Astrocyte of the cerebellum (primary cell): ENCODE results near the gene SRD5A1.

Experiments
- DNase-seq: peaks from one replicate; pipeline ENCODE4 v3.0.0-alpha.2; 2011; ENCODE audit warnings: low read depth
- H3K4me3 ChIP-seq: 2 replicates; pipeline ENCODE4 v1.5.1; 2011; ENCODE audit warnings: mild to moderate bottlenecking, low read depth, low read length, moderate library complexity
- CTCF ChIP-seq: IDR thresholded peaks from 2 replicates; pipeline ENCODE4 v1.5.1; 2012; ENCODE audit warnings: low read length, low read depth, moderate library complexity, mild to moderate bottlenecking; ENCODE audit errors: missing control alignments
- in situ Hi-C: cut with HindIII; loops from 2 replicates; pipeline ENCODE4 v1.10.0; 2017; ENCODE audit warnings: low sequenced_read_pairs

SRD5A1 gene

GRCh38 chr5:6713274-6714225 lies 80.3 kb downstream of the SRD5A1 start, which contains the start of gene TENT4A:
TENT4A (plus strand) TSS chr5:6713432; CDS start chr5:6713984, 552 bp downstream.
- H3K4me3 ChIP-seq: peak within 1 kb of the TSS; percentile 73
- TF ChIP-seq CTCF: no peak
- DNase-seq: no peak
- in situ Hi-C loops: no loop called here

- peak overlapping the region; percentile 65 for H3K4me3 ChIP-seq
- TF ChIP-seq CTCF: no peak
- in situ Hi-C loops: no loop called here
- no peak for DNase-seq
Measured at GRCh38 chr5:6714226-6715041, 81.2 kb downstream of the SRD5A1 start.

- no peak for DNase-seq
- peak overlapping the region; percentile 65 for H3K4me3 ChIP-seq
- TF ChIP-seq CTCF: no peak
- in situ Hi-C loops: no loop called here
Measured at GRCh38 chr5:6715271-6715670, 82.0 kb downstream of the SRD5A1 start.

GRCh38 chr5:6715758-6716628 lies 82.8 kb downstream of the SRD5A1 start:
- no peak for TF ChIP-seq CTCF

GRCh38 chr5:6716629-6717149 lies 83.4 kb downstream of the SRD5A1 start:
- peak overlapping the region; percentile 65 for H3K4me3 ChIP-seq
- DNase-seq: no peak
- in situ Hi-C loops: no loop called here
- no peak for TF ChIP-seq CTCF

More at GRCh38 chr5:6715758-6716628, 82.8 kb downstream of the SRD5A1 start:
- H3K4me3 ChIP-seq: peak overlapping the region; percentile 65
- DNase-seq: no peak
- in situ Hi-C loops: no loop called here
